Endometrial microvascular endothelial cells (primary cell): ENCODE data around the gene PRLR. TPM values are rescaled to one million over a fixed set of nuclear protein-coding genes. Genes with fewer than 3 reads are reported as not detected.
"Not testable (repeated sequence)": the region's sequence is repeated elsewhere in the genome, so short reads cannot be mapped to it uniquely, and the experiment has no call there.

Experiments
- in situ Hi-C: cut with HindIII; loops from 2 replicates; pipeline ENCODE4 v1.10.0; 2017; ENCODE audit warnings: low sequenced_read_pairs, low pct_unique_long_range_greater_than_20kb; ENCODE audit errors: inconsistent ontology term
- total RNA-seq: library from RNA; depleted of rRNA; stranded (reverse); fragments of >200 nt; gene quantifications from one replicate; pipeline ENCODE4 v1.2.3, GENCODE V29; 2015; ENCODE audit errors: inconsistent ontology term

The PRLR gene
- total RNA-seq, 1 donor from 2014 or later = not detected

DNA sequence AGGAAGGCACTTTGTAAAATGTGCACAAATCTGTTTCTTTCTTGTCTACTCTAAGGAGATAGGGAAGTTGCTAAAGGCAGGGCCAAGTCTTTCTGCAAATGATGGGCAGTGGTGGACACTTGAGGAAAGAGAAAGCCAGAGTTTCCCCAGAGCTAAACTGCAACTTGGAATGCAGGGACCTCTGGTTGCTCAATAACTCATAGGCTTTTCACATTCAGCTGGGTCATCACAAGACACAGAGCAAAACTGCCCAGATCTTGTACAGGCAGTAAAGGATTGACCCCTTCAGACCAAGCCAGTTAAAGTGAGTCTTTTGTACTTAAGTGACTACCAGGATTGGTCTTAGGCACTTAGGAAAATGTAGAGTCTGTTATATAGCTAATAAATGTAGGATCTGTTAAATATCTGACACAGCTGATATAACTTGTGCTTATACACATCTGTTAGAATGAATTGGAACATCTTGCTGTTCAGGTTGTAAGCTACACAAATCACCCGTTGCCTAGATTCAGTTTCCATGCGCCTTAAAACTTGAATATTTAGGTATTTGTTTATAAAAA is 169.0 kb downstream of the PRLR start:
- in situ Hi-C loops = no loop called here

DNA sequence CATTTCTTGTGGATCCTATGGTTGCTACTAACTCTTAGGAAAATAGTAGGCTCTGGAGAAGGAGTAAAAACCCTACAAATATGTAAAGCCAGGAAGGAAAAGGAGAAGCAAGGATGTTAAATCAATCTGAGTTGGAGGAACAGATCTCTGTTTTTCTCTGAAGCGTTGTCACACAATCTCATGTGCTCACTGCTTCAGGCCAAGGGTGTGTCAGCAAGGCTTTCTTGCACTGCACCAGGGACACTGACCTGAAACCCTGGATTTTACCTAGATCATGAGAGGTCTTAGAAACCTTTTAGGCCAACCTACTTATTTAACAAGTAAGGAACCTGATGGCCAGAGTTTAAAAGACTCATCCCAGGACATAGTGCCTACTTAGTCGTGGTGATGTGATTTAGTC is 170.1 kb downstream of the PRLR start:
- in situ Hi-C loops = no loop called here

DNA sequence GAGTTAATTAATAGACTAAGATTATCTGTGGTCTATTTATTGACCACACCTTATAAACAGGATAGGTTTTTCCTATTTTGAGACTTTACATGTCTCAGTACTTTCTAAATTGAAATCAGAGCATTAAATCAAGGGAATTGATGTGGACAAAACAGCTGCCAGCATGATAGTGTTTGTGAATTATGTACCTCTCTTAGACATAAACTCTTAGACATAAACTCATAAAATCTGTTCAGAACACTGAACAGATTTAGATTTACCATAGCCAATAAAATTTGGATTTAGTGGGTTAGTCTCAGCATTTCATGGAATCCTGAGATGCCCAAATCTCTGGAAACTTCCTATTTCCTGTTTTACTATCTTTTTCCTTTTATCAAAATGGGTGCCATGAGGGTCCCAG is 171.0 kb downstream of the PRLR start:
- in situ Hi-C loops = no loop called here

DNA sequence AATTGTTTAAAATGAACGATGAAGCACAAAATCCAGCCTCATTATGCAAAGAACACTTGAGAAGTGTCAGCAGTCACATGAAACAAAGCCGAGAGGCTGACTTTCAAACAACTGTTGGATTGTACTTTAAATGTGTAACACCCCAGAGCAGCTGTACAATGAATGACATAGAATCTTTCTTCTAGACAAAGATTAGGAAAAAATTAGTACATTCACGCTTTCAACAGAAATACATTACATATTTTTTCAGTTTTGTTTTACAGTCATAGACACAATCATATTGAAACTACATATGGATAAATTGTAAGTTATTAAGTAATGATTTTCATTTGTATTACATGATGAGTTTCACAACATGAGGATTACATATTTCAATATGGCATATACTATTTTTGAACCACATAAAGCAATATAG is 171.9 kb downstream of the PRLR start:
- in situ Hi-C loops = no loop called here

DNA sequence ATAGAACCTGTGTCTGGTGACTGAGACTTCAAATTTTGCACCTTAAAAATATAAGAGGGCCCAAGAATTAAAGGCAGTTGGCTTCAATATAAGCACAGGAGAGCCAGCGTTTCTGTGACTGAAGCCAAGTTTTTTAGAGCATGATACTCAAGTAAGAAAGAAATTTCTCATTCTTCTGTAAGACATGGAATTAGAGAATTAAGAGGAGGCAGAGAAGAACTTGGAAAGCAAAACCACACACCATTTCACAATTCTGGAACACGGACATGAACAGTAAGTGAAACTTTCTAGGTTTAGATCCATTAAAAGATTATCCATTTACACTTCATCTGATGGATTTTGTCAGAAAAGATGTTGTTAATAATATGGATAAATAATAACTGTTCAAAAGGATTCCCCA is 173.6 kb downstream of the PRLR start:
- in situ Hi-C loops = no loop called here

DNA sequence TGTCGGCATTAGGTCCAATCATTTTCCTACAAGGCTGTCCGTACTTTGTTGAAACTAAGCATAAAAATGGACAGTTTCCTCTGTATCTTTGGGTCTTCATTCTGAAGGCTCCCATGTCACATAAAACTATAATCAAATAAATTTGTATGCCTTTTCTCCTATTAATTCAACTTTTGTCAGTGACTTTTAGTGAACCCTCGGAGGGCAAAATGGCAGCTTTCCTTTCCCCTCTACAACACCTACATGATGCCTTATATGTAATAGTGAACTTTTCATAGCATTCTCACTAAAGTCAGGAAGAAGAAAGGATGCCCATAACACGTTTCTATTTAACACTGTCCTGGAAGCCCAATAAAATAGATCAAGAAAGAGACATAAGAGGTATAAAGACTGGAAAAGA is 177.4 kb downstream of the PRLR start:
- in situ Hi-C loops = no loop called here

DNA sequence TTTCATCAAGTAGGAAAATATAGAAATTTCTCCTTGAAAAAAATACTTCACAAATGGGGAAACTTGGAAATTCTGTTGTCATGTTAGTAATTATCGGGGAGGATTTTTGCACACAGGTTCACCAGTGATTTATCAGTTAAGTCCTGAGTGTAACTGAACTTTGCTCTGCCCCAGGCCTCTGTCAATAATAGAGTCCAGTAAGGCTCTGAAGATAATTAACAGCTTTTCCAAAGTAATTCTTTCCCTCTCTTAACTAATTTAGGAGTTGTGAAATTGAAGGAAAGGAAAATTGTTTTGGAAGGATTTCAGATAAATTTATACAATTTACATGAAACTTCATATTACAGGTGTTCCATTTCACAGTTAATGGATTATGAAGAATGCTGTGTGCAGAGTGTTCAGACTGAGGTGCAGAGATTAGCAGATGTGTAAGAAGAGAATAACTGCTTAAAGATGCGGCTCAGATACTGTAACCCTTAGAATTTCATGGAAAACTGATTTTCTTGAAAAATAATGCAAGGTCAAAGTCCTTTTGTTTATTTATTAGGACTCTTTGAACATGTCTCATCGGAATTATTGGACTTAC is 179.7 kb downstream of the PRLR start:
- in situ Hi-C loops = no loop called here

DNA sequence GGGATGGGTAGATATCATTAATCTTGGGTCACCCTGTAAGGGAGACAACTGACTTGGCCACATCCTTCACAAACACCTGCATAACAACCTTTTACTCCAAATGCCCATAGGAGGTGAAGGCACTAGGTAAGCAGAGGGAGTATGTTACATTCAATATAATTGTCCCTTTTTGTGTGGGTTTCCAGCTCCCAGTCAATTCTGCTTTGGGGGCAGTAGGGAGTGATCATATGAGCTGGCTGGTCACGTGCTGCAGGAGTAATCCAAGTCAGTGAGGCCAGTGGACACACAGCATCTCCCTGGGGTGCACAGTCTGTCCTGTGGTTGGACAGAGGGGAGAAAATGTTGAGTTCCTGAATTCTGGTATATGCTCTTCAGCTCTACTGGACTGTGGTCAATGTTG is 181.4 kb downstream of the PRLR start:
- in situ Hi-C loops = no loop called here

DNA sequence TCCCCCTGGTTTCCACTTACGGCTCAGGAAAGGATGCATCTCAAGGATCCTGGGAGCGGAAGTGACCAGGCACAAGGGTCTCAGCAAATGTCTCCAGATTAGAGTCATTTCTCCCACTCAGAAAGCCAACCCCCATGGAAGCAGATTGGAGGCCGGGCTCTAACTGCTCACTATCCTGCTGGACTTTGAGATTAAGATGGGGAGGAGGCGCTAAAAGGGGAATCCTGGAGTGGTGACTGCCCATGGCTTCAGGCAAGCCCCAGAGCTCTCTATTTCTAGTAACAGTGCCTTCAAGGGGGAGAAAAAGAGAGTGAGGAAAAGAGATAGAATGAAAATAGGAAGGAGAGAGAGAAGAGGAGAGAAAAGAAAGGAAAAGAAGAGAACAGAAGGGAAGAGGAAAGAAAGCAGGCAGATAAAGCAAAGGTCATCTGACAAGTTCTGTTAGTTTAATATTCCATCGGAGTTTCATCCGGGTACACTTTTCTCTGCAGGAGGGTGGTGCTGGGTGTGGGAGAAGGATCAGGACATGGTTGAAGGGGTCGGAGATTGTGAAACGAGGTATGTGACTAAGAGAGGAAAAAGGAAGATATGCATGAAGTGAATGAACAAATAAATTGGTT is 182.4 kb downstream of the PRLR start, which contains the start of gene AGXT2:
AGXT2 (minus strand) TSS at position 165 of the 620 bp plus-strand sequence; CDS start at position 108, 57 bp downstream.
- in situ Hi-C loops = no loop called here

DNA sequence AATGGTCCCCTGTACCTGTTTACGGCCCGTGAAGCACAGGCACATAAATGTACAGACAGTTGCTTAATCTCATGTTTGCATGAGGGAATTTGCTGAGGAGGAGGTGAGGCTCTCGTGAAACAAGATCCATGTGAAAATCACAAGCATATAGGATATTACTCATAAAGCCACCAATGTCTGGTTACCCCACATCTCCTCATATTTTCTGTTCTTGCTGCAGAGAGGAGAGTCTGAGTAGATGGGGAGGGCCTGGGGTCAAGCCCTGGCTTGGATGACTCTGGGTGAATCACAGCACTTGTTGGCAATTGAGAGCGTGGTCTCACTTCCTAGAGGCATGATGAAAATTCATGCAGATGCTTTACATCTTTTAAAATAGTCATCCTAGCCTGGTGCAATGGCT is 183.5 kb downstream of the PRLR start:
- in situ Hi-C loops = no loop called here

DNA sequence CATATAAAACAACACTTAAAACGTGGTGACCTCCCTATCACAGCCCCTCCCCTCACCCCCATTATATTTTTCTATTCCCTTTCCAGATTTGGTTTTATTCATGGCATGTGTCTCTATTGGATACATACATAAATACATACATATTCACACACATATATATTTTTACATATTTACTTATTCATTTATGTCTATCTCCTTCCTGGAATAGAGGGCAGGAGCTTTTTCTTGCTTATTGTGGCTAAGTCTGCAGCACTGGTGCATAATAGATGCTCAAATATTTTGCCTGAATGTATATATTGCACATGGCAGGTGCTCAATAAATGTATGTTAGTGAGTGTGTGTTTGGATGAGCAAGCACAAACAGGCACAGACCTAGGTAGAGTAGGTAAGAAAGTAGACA is 185.0 kb downstream of the PRLR start:
- in situ Hi-C loops = no loop called here

DNA sequence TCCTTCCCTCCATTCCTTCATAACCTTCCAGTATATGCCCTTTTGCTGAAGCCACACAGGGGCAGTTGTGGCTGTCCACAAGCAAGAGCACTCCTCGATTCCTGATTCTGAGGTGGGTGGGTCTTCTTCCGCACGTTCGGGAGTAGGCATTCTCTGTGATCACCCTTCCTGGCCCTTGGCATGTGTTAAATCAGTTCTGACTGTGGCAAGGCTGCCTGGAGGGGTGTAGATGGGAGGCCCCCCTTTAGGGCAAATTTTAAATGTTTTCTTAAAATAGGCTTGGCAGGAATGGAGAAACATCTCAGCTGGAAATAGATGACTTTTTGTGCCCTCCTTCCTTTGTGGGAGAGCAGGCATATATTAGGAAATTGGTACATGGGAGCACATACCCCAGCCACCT is 185.6 kb downstream of the PRLR start:
- in situ Hi-C loops = no loop called here

DNA sequence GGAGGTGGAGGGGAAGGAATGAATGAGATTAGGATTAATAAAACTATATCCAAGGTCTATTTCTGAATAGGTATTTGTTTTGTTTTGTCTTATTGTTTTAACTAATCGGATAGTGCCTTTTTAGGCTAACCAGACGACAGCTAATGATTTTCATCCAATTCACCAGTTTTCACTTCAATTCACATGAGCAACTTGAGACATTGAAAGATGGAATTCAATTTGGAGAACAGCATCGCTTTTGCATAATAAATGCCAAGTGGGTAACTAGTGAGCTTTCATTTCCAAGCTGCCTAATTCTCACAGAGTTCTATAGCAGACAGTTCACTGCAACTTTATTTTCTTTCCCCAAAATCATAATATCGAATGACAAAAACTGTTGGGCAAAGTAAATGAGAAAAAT is 187.5 kb downstream of the PRLR start:
- in situ Hi-C loops = no loop called here

DNA sequence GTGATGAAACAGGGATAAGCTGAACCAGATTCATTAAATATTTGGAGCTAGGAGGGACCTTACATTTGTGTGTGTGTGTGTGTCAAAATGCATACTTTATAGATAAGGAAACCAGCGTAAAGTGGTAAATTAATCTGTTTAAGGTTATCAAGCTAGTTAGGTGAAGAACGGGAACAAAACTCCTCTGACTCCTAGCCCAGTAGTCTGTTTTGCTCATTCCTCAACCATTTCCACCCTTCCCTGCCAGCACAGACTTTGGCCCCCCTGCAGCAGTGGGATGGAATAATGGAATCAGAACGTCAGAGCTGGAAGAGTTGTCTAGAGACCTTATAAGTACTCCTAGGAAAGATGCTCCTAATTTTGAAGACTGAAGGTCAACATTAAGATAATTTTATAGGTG is 189.0 kb downstream of the PRLR start:
- in situ Hi-C loops = no loop called here

DNA sequence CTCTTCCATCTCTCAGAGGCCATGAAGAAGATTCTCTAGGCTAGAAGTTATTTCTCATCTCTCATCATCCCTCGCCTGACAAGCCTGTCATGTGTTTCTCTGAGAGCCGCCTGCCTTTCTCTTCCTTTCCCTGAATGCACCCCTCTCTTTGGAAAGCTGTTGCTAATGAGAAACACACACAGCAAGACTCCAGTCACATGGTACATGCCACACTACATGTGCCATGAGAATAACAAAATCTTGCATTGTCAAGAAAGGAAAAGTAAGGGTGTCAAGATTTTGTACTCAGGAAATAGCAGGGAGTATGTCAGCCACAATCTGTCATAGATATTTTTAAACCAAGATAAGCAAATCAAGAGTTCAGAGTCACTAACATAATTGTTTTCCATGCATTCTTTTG is 191.4 kb downstream of the PRLR start:
- in situ Hi-C loops = no loop called here

DNA sequence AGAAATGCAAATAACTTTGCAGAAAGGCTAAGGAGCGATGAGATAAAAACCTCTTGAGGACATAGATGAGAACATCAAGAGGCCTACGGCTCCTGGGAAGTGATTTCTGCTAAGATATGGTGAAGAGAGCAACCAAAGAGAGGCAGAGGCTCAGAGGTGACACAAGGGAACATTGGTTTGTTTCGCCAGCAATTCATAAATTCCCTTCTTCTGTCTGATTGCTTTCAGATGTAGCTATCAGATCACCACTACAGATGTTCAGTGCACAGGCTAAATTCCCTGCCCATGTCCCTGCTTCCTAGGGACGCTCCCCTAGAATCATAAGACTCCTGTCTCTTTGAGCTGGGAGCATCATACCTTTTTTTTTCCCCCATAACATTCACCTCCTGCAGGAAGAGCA is 193.8 kb downstream of the PRLR start:
- in situ Hi-C loops = no loop called here

DNA sequence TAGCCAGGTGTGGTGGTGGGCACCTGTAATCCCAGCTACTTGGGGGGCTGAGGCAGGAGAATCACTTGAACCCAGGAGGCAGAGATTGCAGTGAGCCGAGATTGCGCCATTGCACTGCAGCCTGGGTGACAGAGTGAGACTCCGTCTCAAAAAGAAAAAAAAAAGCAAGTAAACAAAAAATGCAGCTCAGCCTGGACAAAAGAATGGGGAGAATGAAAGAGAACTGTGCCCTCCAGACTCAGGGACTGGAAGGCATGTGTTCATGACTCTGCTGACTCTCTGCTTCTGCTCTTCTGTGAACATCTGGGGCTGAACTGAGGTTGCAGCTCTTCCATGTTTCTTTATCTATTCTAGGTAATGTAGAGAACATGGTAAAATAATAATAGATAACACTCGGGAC is 194.4 kb downstream of the PRLR start:
- in situ Hi-C loops = not testable (repeated sequence)

DNA sequence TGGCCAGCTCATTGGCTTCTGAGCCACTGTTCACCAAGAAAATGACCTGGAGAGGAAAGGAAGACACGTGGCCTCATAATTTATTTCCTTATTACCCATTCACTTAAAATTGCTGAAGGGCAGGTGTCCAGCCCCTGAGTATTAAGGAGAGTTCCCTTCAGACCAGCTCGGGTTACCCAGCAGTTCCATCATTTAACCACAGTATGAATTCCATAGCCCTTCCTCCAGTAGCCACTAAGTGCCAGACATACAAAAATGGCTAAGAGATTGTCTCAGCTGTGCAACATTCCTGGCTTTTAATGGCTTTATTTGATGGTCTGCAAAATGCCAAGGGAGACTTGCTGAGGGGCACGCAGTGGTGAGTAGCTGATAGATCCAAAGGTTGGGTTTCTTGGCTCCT is 195.0 kb downstream of the PRLR start:
- in situ Hi-C loops = no loop called here

DNA sequence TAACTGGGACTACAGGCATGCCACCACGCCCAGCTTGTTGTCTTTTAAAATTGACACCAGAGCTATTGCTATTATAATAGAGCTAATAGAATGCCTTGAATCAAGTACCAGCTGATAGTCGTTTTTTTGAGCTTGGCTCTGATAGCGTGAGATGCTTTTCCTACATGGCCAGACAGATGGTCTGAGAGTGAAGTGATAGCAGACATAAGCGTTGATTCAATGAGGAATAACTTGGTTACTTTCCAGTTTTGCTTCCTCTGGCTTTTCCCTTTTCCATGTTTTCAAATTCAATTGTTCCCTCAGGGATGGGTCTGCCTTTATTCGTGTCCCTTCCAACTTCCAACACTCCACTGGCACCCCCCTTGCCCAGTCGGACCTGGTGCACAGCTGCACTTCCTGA is 197.9 kb downstream of the PRLR start:
- in situ Hi-C loops = no loop called here

DNA sequence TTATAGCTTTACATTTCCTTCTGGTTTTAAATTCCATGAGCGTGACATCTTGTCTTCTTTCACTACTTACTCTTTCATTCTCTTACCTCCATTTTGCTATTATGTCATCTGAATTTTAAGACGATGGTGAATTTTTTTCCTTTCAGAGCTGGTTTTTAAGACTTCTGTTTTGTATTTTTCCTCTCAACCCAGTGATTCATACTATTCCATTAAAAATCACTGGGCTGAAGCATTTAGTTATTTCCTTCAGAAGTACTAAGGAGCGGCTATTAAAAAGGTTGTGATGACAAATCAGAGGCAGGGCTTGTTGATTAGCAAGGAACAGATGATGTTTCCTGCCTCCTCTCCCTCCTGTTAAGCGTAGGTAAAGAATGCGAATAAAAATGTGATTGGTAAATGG is 199.0 kb downstream of the PRLR start:
- in situ Hi-C loops = no loop called here
